ENCODE results near the gene NEK10. TPM values are rescaled to one million over a fixed set of nuclear protein-coding genes. Genes with fewer than 3 reads are reported as not detected.

The NEK10 gene
- total and polyA plus RNA-seq, 2 of the 4 experiments (the other 2 are of a cell fraction): 2.2 to 6.6 TPM

GRCh38 chr3:27079427-27080257 is 289.5 kb downstream of the NEK10 start:
- H2BK120ac ChIP-seq (ENCODE audit: low read depth, low read length): no peak overlapping the region
- no peak overlapping the region for H3K56ac ChIP-seq (ENCODE audit: extremely low read depth, insufficient read depth, low read length)
- no peak overlapping the region for H2BK20ac ChIP-seq (ENCODE audit: low read depth, low read length)
- no peak overlapping the region for H2AK9ac ChIP-seq (replicated peaks; ENCODE audit: low read depth, low read length, poor library complexity)
- BruUV-seq (replicated peaks): no TSS peak
- H3K14ac ChIP-seq (replicated peaks; ENCODE audit: low read depth, low read length): no peak overlapping the region
- no peaks in the 10 kb centered on the region for H3K36me3 ChIP-seq (ENCODE audit: control insufficient read depth, insufficient read depth, low read length)
- H3K4me3 ChIP-seq (ENCODE audit: insufficient read depth, low read depth, low read length): no peak overlapping the region
- H3K9me3 ChIP-seq (ENCODE audit: control insufficient read depth, insufficient read depth, low read length): no peaks in the 10 kb centered on the region
- DNase-seq (no peak), ATAC-seq (ENCODE audit: low read depth) (no peak)
- H3K27me3 ChIP-seq (ENCODE audit: control insufficient read depth, insufficient read depth, low read length): no peaks in the 10 kb centered on the region; the same call in 1 of the 2 replicates
- no peak overlapping the region for H2AFZ ChIP-seq (replicated peaks; ENCODE audit: low read length, poor library complexity)
- no peak overlapping the region for H3K9ac ChIP-seq (ENCODE audit: low read depth, low read length)
- no peak overlapping the region for H3K4ac ChIP-seq (ENCODE audit: low read depth, low read length)
- no peak overlapping the region for H2BK5ac ChIP-seq (ENCODE audit: low read depth, low read length, poor library complexity, severe bottlenecking)
- POLR2A ChIA-PET (ENCODE audit: unreplicated experiment): no interaction called here
- H2BK15ac ChIP-seq (ENCODE audit: low read depth, low read length): no peak overlapping the region
- H4K20me1 ChIP-seq (ENCODE audit: insufficient read depth, low read length): no peaks in the 10 kb centered on the region
- H3K4me1 ChIP-seq (ENCODE audit: control insufficient read depth, insufficient read depth, low read length): no peaks in the 10 kb centered on the region
- H3K23ac ChIP-seq (ENCODE audit: low read depth, low read length): no peak overlapping the region
- no peak overlapping the region for H3K27ac ChIP-seq (ENCODE audit: insufficient read depth, low read length)
- intact Hi-C loops (cut with micrococcal nuclease): no loop called here
- WGBS, 2 experiments (ENCODE audit: extremely low coverage in 2 of 2, insufficient read length in 1 of 2): no CpG with 5 or more reads among the region's 5 CpGs
- dilution Hi-C loops (cut with HindIII; ENCODE audit: low sequenced_read_pairs, unreplicated experiment): no loop called here
- in situ Hi-C loops (cut with MboI; ENCODE audit: low sequenced_read_pairs): no loop called here
- CTCF ChIA-PET: no interaction called here
- no peak overlapping the region for H2AK5ac ChIP-seq (ENCODE audit: low read depth, low read length)
- no peaks in the 10 kb centered on the region for H3K9me1 ChIP-seq (ENCODE audit: insufficient read depth, low read length)
- H4K5ac ChIP-seq (ENCODE audit: low read depth, low read length): no peak overlapping the region
- H3K79me1 ChIP-seq (ENCODE audit: low read depth in 1 of 2, low read length in 2 of 2): no peaks in the 10 kb centered on the region
- no peak overlapping the region for H4K91ac ChIP-seq (ENCODE audit: insufficient read depth, low read depth, low read length)
- H3K18ac ChIP-seq (ENCODE audit: low read depth, low read length): no peak overlapping the region
- H4K8ac ChIP-seq (ENCODE audit: low read depth in 2 of 2, low read length in 2 of 2): no peak overlapping the region
- TF ChIP-seq CTCF (conservative IDR thresholded peaks at IDR 0.05; ENCODE audit: low read depth, low read length) (no peak), USF2 (IDR thresholded peaks at IDR 0.05; ENCODE audit: low read depth, low read length) (no peak), SMC3 (IDR thresholded peaks at IDR 0.05; ENCODE audit: low read depth, low read length) (no peak), CEBPB (IDR thresholded peaks at IDR 0.05; ENCODE audit: low read depth, low read length) (no peak), RFX5 (IDR thresholded peaks at IDR 0.05; ENCODE audit: low read depth, low read length) (no peak), RCOR1 (IDR thresholded peaks at IDR 0.05; ENCODE audit: insufficient replicate concordance, low read length) (no peak), POLR2A (IDR thresholded peaks at IDR 0.05; ENCODE audit: low read depth, low read length) (no peak), RAD21 (IDR thresholded peaks at IDR 0.05; ENCODE audit: low read length) (no peak), FOS (IDR thresholded peaks at IDR 0.05; ENCODE audit: low read depth, low read length) (no peak), MXI1 (IDR thresholded peaks at IDR 0.05; ENCODE audit: borderline replicate concordance, low read depth, low read length) (no peak), CHD1 (IDR thresholded peaks at IDR 0.05; ENCODE audit: low read depth, low read length) (no peak)
- no peak overlapping the region for H3K4me2 ChIP-seq (ENCODE audit: low read depth, low read length)
